Kidney (tissue), 14 donors: ENCODE measurements around the gene CNGA4. TPM values are rescaled to one million over a fixed set of nuclear protein-coding genes. Genes with fewer than 3 reads are reported as not detected.

Experiments used
- DNase-seq, 5 donors: peaks; one replicate each; pipeline ENCODE4 v3.0.0-alpha.2; 2013 to 2020
- FAIRE-seq: peaks from 2 replicates; lab custom pipeline; 2012; peaks lifted over from hg19 to GRCh38; lab: Jason Lieb, UNC
- H3K27ac ChIP-seq, 2 donors: one replicate each; pipeline ENCODE4 v1.7.0; 2013; ENCODE audit warnings: low read depth in 2 of 2, low read length in 2 of 2, inconsistent platforms in 1 of 2
- H3K27me3 ChIP-seq: one replicate; pipeline ENCODE4 v1.7.1; 2013; ENCODE audit warnings: low read length, inconsistent platforms; ENCODE audit not compliant: control insufficient read depth, insufficient read depth
- H3K36me3 ChIP-seq, 3 donors: one replicate each; pipeline versions ENCODE4 v1.7.0 to v1.7.1; 2013; ENCODE audit warnings: low read length in 3 of 3, control low read depth in 1 of 3, inconsistent platforms in 1 of 3; ENCODE audit not compliant: insufficient read depth in 3 of 3, control insufficient read depth in 2 of 3
- H3K4me1 ChIP-seq, 3 donors: one replicate each; pipeline versions ENCODE4 v1.7.0 to v1.7.1; 2013; ENCODE audit warnings: low read length in 3 of 3, inconsistent platforms in 1 of 3, low read depth in 1 of 3; ENCODE audit not compliant: control insufficient read depth in 2 of 3, insufficient read depth in 2 of 3
- H3K4me3 ChIP-seq, 3 donors: one replicate each; pipeline versions ENCODE4 v1.7.0 to v1.8.1; 2013; ENCODE audit warnings: low read length in 3 of 3, control low read depth in 1 of 3, inconsistent platforms in 1 of 3
- H3K9ac ChIP-seq, 3 donors: one replicate each; pipeline versions ENCODE4 v1.7.0 to v1.7.1; 2013; ENCODE audit warnings: low read length in 3 of 3, control low read depth in 1 of 3, inconsistent platforms in 1 of 3
- H3K9me3 ChIP-seq, 3 donors: one replicate each; pipeline versions ENCODE4 v1.7.0 to v1.7.1; 2013; ENCODE audit warnings: low read length in 3 of 3, control low read depth in 1 of 3, inconsistent platforms in 1 of 3; ENCODE audit not compliant: control insufficient read depth in 2 of 3, insufficient read depth in 1 of 3
- intact Hi-C: fragments of 100-400 bp; cut with DNase I; formaldehyde crosslinking; loops from one replicate; pipeline ENCODE4 v1.11.1; 2022
- polyA plus RNA-seq: library from polyadenylated mRNA; stranded (reverse); fragments of 350-450 nt; fragmentation: Illumina TruSeq; extraction: RNeasy Lipid Tissue Mini Kit (QIAGEN cat#74804); gene quantifications from one replicate; pipeline ENCODE4 v1.2.3, GENCODE V29; 2014; ENCODE audit warnings: low read depth, low replicate concordance; ENCODE audit not compliant: insufficient read depth
- total RNA-seq: library from RNA; stranded (reverse); fragmentation: NEBNext Ultra II Directional; extraction: Animal tissue kit (Norgen Biotek cat#: 25700); gene quantifications from one replicate; pipeline ENCODE4 v1.2.1, GENCODE V29; 2021
- TF ChIP-seq, protein P1 (sequence below): IDR thresholded peaks from 3 replicates; pipeline ENCODE4 v1.5.1; 2012; ENCODE audit warnings: mild to moderate bottlenecking, moderate library complexity, borderline replicate concordance; ENCODE audit not compliant: insufficient read depth; ENCODE audit errors: extremely low read depth
- donor health status: control.
- donor health status: control.
- donor health status: control.
- donor health status: control.
- donor health status: control.
- donor health status: DM: yes; HTN: yes; CAD: no.
- donor health status: Normal renal cell carcinoma (clear cell type).

The CNGA4 gene
- total and polyA plus RNA-seq, 2 donors from 2014 or later, result 0.22 TPM; not detected in 1

DNA sequence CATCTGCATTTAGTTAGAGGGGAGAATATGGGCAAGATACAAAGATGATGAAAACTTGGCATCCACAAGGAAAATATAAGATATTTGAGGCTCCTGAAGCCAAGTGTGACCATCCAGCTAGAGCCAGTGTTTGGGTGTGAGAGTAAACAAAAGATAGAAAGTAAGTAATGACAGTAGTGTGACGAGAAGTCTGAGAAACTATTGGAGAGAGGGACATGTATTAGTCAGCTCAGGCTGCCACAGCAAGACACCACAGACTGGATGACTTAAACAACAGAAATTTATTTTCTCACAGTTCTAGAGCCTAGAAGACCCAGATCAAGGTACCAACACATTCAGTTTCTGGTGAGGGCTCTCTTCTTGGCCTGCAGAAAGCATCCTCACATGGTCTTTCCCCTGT, 14.3 kb downstream of the CNGA4 start:
- Histone ChIP-seq H3K27me3 (no peaks in the 10 kb centered on the region), H3K36me3 (no peaks in the 10 kb centered on the region), H3K4me3 (no peak overlapping the region), H3K27ac (no peak overlapping the region), H3K4me1 (no peaks in the 10 kb centered on the region), H3K9me3 (no peaks in the 10 kb centered on the region), H3K9ac (no peak overlapping the region)
- TF ChIP-seq, protein P1, sequence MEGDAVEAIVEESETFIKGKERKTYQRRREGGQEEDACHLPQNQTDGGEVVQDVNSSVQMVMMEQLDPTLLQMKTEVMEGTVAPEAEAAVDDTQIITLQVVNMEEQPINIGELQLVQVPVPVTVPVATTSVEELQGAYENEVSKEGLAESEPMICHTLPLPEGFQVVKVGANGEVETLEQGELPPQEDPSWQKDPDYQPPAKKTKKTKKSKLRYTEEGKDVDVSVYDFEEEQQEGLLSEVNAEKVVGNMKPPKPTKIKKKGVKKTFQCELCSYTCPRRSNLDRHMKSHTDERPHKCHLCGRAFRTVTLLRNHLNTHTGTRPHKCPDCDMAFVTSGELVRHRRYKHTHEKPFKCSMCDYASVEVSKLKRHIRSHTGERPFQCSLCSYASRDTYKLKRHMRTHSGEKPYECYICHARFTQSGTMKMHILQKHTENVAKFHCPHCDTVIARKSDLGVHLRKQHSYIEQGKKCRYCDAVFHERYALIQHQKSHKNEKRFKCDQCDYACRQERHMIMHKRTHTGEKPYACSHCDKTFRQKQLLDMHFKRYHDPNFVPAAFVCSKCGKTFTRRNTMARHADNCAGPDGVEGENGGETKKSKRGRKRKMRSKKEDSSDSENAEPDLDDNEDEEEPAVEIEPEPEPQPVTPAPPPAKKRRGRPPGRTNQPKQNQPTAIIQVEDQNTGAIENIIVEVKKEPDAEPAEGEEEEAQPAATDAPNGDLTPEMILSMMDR, result no peak
- intact Hi-C loops, result loop anchor here (10.0 kb wide), 1 partner anchor 102 kb away; no protein-coding TSS in a partner anchor
- DNase-seq (no peak), FAIRE-seq (no peak)

DNA sequence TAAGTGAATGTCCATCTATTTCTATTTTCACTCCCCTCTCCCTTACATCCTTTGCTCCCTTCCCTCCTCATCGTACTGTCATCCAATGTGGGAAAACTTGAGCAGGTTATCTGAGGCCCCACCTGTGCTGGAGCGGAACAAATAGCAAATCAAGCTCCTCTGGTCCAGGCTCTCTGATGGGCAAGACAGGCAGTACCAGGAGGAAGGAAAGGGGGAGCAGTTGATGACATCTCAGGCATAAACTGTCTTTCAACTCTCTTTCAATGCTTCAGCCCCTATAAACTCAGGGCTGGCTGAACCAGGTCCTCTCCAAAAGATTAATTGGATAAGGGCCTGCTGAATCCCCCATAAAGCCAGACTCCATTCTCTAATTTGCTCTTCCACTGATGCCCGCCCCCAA, 19.3 kb downstream of the CNGA4 start:
- H3K4me1 ChIP-seq, result peaks cover 0 to 7% (median 0%) of the 10 kb centered on the region in 3 donors
- H3K27me3 ChIP-seq, result peaks cover 6% of the 10 kb centered on the region
- no peaks in the 10 kb centered on the region for H3K9me3 ChIP-seq
- H3K27ac ChIP-seq, result no peak overlapping the region
- intact Hi-C loops, result loop anchor here (10.0 kb wide), 1 partner anchor 97 kb away; no protein-coding TSS in a partner anchor
- H3K9ac ChIP-seq, result no peak overlapping the region
- FAIRE-seq, result no peak
- no peaks in the 10 kb centered on the region for H3K36me3 ChIP-seq
- no peak for DNase-seq
- no peak overlapping the region for H3K4me3 ChIP-seq
- TF ChIP-seq, protein P1, result no peak

DNA sequence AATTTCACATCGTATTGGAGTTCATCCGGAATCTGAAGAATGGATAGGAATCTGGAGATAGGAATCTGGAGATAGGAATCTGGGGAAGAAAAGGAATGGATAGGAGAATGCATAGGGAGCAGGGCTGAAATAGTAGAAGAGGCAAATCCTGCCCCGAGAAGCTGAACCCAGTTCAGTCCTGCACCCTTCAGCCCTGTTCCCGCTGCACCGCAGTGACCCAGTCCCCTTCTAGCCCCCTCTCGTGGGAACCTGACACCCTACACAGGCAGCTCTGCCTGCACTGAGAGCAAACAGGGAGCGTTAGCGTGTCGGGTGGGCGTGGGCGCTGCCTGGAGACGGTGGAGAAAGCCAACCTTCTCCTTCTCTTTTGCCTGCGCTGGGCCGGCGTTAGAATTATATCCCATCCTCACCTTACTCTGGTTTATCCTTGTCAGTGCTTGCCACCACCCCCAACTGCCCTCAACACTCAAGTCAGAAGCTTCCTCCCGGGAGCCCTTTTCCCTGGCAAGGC, 19.7 kb downstream of the CNGA4 start:
- intact Hi-C loops, result loop anchor here (10.0 kb wide), 1 partner anchor 96 kb away; no protein-coding TSS in a partner anchor
- peaks cover 0 to 7% (median 0%) of the 10 kb centered on the region in 3 donors for H3K4me1 ChIP-seq
- H3K36me3 ChIP-seq, result no peaks in the 10 kb centered on the region
- H3K27me3 ChIP-seq, result peaks cover 6% of the 10 kb centered on the region
- H3K9ac ChIP-seq, result no peak overlapping the region
- DNase-seq (peak in 4 of 5 donors; percentile 49 to 63 (median 56)), FAIRE-seq (no peak)
- H3K27ac ChIP-seq, result no peak overlapping the region
- TF ChIP-seq, protein P1, result no peak
- H3K4me3 ChIP-seq, result no peak overlapping the region
- H3K9me3 ChIP-seq, result no peaks in the 10 kb centered on the region
